Lung (tissue), 12 donors: ENCODE measurements around the gene BOLA2B. TPM values are rescaled to one million over a fixed set of nuclear protein-coding genes. Genes with fewer than 3 reads are reported as not detected.
"Not testable (repeated sequence)": the region's sequence is repeated elsewhere in the genome, so short reads cannot be mapped to it uniquely, and the experiment has no call there.

Experiments
- ATAC-seq: fragments of 200-7000 bp; cut with Tn5 transposase; one replicate; pipeline ENCODE4 v1.9.1; 2020; ENCODE audit warnings: moderate number of reproducible peaks; ENCODE audit not compliant: insufficient read depth, low FRiP score
- DNase-seq, 3 donors: peaks; one replicate each; pipeline ENCODE4 v3.0.0-alpha.2; 2013 to 2017
- H3K27ac ChIP-seq, 2 donors: one replicate each; pipeline ENCODE4 v1.5.1; 2013; ENCODE audit warnings: mild to moderate bottlenecking in 2 of 2, moderate library complexity in 2 of 2, control low read depth in 1 of 2, inconsistent platforms in 1 of 2, low read depth in 1 of 2, low read length in 1 of 2
- H3K27me3 ChIP-seq, 3 donors: one replicate each; pipeline ENCODE4 v1.5.1; 2013; ENCODE audit warnings: low read length in 2 of 3; ENCODE audit not compliant: control insufficient read depth in 3 of 3, insufficient read depth in 3 of 3
- H3K36me3 ChIP-seq, 4 donors: one replicate each; pipeline ENCODE4 v1.5.1; 2013; ENCODE audit warnings: low read length in 4 of 4, mild to moderate bottlenecking in 1 of 4, moderate library complexity in 1 of 4; ENCODE audit not compliant: control insufficient read depth in 4 of 4, insufficient read depth in 4 of 4
- H3K4me1 ChIP-seq, 5 donors: one replicate each; pipeline ENCODE4 v1.5.1; 2013; ENCODE audit warnings: low read length in 5 of 5, mild to moderate bottlenecking in 2 of 5, moderate library complexity in 1 of 5; ENCODE audit not compliant: control insufficient read depth in 5 of 5, insufficient read depth in 5 of 5
- H3K4me3 ChIP-seq: one replicate; pipeline ENCODE4 v1.5.1; 2013; ENCODE audit warnings: mild to moderate bottlenecking, control low read depth, moderate library complexity
- H3K9ac ChIP-seq, 2 donors: one replicate each; pipeline ENCODE4 v1.5.1; 2013; ENCODE audit warnings: low read length in 2 of 2, control low read depth in 1 of 2; ENCODE audit not compliant: insufficient read depth in 1 of 2
- H3K9me3 ChIP-seq, 4 donors: one replicate each; pipeline ENCODE4 v1.5.1; 2013; ENCODE audit warnings: low read length in 3 of 4, mild to moderate bottlenecking in 1 of 4, moderate library complexity in 1 of 4; ENCODE audit not compliant: control insufficient read depth in 4 of 4, insufficient read depth in 3 of 4
- WGBS, 2 donors: extraction: QIAGEN DNeasy Blood & Tissue Kit; methylation state at CpG; one replicate each; pipeline ENCODE4 v1.1.7; 2013; 5-methylcytosine and 5-hydroxymethylcytosine counted together
- polyA plus RNA-seq, 2 donors: library from polyadenylated mRNA; stranded (reverse); fragments of 200-250 nt; gene quantifications; one replicate each; pipeline ENCODE4 v1.2.1, GENCODE V29; 2013
- total RNA-seq, 2 donors: library from RNA; depleted of rRNA in 1 of 2; stranded (reverse); fragments of >200 nt in 1 of 2; gene quantifications; one replicate each; pipeline ENCODE4 v1.2.1, GENCODE V29; 2014 to 2021
- TF ChIP-seq, protein P1 (sequence below): IDR thresholded peaks from 2 replicates; pipeline ENCODE4 v1.5.1; 2012; ENCODE audit warnings: mild to moderate bottlenecking; ENCODE audit errors: control extremely low read depth, extremely low read depth
- donor health status: control.
- donor health status: control.
- donor health status: Bipolar disorder and iron deficiency.
- donor health status: healthy.
- donor health status: DM: yes; HTN: yes; CAD: no.

BOLA2B gene
- total and polyA plus RNA-seq, 4 donors, result 9.8 to 320 (median 182) TPM

DNA sequence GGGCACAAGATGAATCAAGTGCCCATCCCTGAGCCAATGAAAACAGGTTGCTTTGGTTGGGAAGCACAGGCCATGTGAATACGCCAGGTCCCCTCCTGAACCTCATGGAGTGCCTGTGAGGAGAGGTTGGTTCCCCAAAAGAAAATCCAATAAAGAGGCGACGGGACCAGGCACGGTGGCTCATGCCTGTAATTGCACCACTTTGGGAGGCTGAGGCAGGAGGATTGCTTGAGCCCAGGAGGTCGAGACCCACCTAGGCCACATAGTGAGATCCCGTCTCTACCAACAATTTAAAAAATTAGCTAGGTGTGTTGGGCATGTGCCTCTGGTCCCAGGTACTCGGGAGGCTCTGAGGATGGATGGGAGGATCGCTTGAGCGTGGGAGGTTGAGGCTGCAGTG lies 13.5 kb downstream of the BOLA2B start:
- Histone ChIP-seq H3K36me3 (no peaks in the 10 kb centered on the region), H3K27ac (no peak overlapping the region), H3K9me3 (no peaks in the 10 kb centered on the region), H3K4me3 (no peak overlapping the region), H3K27me3 (no peaks in the 10 kb centered on the region), H3K9ac (no peak overlapping the region), H3K4me1 (peaks cover 0 to 15% (median 4%) of the 10 kb centered on the region in 5 donors)
- 93 to 95% methylated on average over 9 of the region's 9 CpGs for WGBS, 2 donors
- ATAC-seq (no peak), DNase-seq (no peak)
- TF ChIP-seq, protein P1, sequence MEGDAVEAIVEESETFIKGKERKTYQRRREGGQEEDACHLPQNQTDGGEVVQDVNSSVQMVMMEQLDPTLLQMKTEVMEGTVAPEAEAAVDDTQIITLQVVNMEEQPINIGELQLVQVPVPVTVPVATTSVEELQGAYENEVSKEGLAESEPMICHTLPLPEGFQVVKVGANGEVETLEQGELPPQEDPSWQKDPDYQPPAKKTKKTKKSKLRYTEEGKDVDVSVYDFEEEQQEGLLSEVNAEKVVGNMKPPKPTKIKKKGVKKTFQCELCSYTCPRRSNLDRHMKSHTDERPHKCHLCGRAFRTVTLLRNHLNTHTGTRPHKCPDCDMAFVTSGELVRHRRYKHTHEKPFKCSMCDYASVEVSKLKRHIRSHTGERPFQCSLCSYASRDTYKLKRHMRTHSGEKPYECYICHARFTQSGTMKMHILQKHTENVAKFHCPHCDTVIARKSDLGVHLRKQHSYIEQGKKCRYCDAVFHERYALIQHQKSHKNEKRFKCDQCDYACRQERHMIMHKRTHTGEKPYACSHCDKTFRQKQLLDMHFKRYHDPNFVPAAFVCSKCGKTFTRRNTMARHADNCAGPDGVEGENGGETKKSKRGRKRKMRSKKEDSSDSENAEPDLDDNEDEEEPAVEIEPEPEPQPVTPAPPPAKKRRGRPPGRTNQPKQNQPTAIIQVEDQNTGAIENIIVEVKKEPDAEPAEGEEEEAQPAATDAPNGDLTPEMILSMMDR, result no peak

DNA sequence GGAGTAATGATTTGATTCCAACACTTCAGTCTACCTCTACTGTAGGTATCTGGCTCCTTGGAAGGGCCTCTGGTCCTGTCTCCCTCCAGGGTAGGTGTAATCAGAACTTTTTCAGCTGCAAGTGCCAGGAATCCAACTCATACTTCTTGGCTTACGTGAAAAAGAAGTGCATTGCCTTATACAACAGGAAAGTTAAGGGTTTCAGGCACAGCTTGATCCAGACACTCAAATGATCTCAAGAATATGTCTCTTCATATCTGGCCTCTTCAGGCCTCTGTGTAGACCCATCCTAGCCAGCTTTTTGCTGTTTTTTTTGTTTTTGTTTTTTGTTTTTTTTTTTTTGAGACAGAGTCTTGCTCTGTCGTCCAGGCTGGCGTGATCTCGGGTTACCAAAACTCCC lies 14.3 kb downstream of the BOLA2B start:
- DNase-seq, result no peak
- TF ChIP-seq, protein P1, result no peak
- no peak overlapping the region for H3K9ac ChIP-seq
- H3K4me3 ChIP-seq, result no peak overlapping the region
- peaks cover 0 to 10% (median 1%) of the 10 kb centered on the region in 5 donors for H3K4me1 ChIP-seq
- no peak overlapping the region for H3K27ac ChIP-seq
- H3K27me3 ChIP-seq, result no peaks in the 10 kb centered on the region
- no peak for ATAC-seq
- WGBS, 2 donors, result 95 to 96% methylated on average over 4 of the region's 4 CpGs
- no peaks in the 10 kb centered on the region for H3K36me3 ChIP-seq
- no peaks in the 10 kb centered on the region for H3K9me3 ChIP-seq

DNA sequence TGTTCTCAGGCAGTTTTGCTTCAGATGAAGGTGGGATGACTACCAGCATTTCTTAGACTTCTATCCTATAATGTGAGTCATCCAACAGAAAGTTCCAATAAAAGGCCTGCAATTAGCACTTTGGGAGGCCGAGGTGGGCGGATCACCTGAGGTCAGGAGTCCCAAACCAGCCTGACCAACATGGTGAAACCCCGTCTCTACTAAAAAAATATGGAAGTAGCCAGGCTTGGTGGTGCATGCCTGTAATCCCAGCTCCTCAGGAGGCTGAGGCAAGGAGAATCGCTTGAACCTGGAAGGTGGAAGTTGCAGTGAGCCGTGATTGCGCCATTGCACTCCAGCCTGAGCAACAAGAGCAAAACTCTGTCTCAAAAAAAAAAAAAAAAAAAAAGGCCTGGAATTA lies 16.6 kb downstream of the BOLA2B start:
- H3K9ac ChIP-seq, H3K9me3 ChIP-seq, H3K27me3 ChIP-seq, H3K4me1 ChIP-seq, H3K4me3 ChIP-seq, H3K27ac ChIP-seq, H3K36me3 ChIP-seq, ATAC-seq, DNase-seq: not testable (repeated sequence)
- 47 to 73% methylated on average over 6 of the region's 6 CpGs for WGBS, 2 donors

DNA sequence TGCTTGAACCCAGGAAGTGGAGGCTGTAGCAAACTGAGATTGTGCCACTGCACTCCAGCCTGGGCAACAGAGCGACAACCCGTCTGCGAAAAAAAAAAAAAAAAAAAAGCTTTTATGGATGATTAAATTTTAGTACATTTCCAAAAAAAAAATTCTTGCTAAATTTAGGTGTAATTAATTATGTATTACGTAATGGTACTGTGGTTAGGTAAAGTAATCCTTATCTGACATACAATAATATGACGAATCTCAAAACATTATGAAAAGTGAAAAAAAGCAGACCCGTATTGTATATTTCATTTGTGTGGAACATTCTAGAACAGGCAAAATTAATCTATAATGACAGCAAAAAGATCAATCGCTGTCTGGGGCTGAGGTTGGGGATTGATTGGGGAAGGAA lies 20.4 kb downstream of the BOLA2B start:
- Histone ChIP-seq H3K9ac (no peak overlapping the region), H3K27me3 (no peaks in the 10 kb centered on the region), H3K4me3 (no peak overlapping the region), H3K4me1 (no peaks in the 10 kb centered on the region), H3K27ac (no peak overlapping the region), H3K9me3 (no peaks in the 10 kb centered on the region), H3K36me3 (no peaks in the 10 kb centered on the region)
- DNase-seq (no peak), ATAC-seq (no peak)
- TF ChIP-seq, protein P1, result no peak
- 78 to 81% methylated on average over 7 of the region's 7 CpGs for WGBS, 2 donors

DNA sequence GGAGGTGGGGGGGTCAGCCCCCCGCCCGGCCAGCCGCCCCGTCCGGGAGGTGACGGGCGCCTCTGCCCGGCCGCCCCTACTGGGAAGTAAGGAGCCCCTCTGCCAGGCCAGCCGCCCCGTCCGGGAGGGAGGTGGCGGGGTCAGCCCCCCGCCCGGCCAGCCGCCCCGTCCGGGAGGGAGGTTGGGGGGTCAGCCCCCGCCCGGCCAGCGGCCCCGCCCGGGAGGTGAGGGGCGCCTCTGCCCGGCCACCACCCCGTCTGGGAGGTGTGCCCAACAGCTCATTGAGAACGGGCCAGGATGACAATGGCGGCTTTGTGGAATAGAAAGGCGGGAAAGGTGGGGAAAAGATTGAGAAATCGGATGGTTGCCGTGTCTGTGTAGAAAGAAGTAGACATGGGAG lies 23.3 kb downstream of the BOLA2B start:
- not testable (repeated sequence) for H3K27me3 ChIP-seq, H3K4me1 ChIP-seq, H3K9me3 ChIP-seq, H3K36me3 ChIP-seq, DNase-seq, H3K4me3 ChIP-seq, ATAC-seq, H3K27ac ChIP-seq, H3K9ac ChIP-seq
- 88 to 94% methylated on average over 15 to 24 of the region's 31 CpGs for WGBS, 2 donors

DNA sequence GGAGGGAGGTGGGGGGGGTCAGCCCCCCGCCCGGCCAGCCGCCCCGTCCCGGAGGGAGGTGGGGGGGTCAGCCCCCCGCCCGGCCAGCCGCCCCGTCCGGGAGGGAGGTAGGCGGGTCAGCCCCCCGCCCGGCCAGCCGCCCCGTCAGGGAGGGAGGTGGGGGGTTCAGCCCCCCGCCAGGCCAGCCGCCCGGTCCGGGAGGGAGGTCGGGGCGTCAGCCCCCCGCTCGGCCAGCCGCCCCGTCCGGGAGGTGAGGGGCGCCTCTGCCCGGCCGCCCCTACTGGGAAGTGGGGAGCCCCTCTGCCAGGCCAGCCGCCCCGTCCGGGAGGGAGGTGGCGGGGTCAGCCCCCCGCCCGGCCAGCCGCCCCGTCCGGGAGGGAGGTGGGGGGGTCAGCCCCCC lies 24.1 kb downstream of the BOLA2B start:
- H3K27me3 ChIP-seq, H3K4me1 ChIP-seq, ATAC-seq, H3K9me3 ChIP-seq, H3K9ac ChIP-seq, DNase-seq, H3K4me3 ChIP-seq, H3K36me3 ChIP-seq, H3K27ac ChIP-seq: not testable (repeated sequence)
- 94 to 98% methylated on average over 16 to 37 of the region's 38 CpGs for WGBS, 2 donors
